ENCODE measurements around the gene TNRC6B.
"Not testable (repeated sequence)": the region's sequence is repeated elsewhere in the genome, so short reads cannot be mapped to it uniquely, and the experiment has no call there.

TNRC6B gene

DNA sequence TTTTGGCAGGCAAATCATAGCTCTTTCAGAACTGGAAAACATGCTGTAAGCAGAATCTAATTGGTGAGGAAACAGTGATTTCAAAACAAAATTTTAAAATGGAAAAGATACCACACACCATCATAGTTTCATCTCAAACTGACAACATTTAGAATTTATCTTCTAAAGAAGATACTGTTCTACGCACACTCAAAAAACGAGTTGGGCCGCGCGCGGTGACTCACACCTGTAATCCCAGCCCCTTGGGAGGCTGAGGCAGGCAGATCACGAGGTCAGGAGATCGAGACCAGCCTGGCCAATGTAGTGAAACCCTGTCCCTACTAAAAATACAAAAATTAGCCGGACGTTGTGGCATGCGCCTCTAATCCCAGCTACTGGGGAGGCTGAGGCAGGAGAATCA is 124.4 kb downstream of the TNRC6B start:
- DNase-seq (ENCODE audit: low read depth in 1 of 2, low spot score in 1 of 2), result no peak
- TF ChIP-seq JUND (IDR thresholded peaks at IDR 0.05; ENCODE audit: low read depth), result no peak
- in situ Hi-C loops (cut with HindIII; ENCODE audit: low pct_unique_long_range_greater_than_20kb, low sequenced_read_pairs), result no loop called here

DNA sequence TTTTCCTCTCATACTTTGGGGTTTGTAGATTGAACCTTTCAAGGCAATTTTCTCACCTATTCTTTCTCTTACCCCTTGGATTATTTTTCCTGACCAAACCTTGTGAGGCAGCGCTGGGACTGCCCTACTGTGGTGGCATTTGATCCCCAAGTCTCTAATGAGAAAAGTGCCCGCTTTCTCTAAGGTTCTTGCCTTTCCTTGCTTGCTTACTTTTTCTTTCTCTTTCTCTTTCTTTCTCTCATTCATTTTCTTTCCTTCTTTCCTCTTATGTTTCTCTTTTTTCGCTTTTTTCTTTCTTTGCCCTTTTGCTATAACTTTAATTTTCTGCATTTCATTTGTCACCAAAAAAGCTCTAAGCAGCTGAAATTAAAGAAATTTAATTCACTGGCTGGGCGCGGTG is 127.9 kb downstream of the TNRC6B start:
- no peak for TF ChIP-seq JUND (IDR thresholded peaks at IDR 0.05; ENCODE audit: low read depth)
- DNase-seq (ENCODE audit: low read depth in 1 of 2, low spot score in 1 of 2), result no peak
- in situ Hi-C loops (cut with HindIII; ENCODE audit: low pct_unique_long_range_greater_than_20kb, low sequenced_read_pairs), result no loop called here

DNA sequence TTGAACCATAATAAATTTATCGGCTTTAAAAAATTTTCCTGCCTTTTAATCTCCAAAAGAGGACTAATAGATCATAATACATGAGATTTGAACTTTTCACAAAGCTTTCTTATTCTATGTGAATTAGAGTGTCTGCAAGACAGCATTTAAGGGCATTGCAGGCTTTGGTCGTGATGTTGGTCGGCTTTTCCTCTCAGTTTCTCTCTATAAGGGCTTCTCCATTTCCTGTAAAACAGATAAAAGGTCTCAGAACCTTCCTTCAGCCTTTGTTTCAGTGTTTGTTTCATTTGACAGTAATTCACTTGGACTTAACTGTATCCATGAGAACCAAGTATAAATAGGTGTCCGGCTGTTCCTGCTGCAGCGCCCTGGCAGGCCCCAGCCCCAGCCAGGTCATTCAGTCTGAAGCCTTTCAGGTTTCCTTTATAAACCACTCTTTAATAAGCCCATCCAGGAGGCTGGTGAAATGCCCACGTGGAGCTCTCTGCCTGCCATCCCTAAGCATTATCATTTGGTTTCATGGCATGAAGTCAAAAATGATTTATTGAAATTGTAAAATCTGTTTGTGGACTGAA is 131.4 kb downstream of the TNRC6B start:
- in situ Hi-C loops (cut with HindIII; ENCODE audit: low pct_unique_long_range_greater_than_20kb, low sequenced_read_pairs), result no loop called here
- no peak for DNase-seq (ENCODE audit: low read depth in 1 of 2, low spot score in 1 of 2)
- no peak for TF ChIP-seq JUND (IDR thresholded peaks at IDR 0.05; ENCODE audit: low read depth)

DNA sequence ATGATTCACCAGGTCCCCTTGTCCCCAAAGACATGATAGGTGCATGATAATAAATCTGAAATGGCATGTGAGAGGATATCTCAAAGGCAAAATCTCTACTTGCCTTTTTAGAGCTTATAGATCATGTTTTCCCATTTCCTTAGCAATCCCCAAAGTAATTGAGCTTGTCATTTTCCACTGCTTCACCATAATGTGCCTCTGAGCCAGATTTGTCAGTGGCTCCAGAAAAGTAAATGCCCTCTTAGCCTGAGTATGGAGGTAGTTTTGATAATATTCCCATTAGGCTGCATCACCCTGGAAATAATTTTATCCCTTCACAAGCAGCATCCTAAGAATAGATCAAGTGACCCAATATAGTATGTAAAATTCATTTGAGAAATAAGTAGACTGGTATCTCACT is 131.9 kb downstream of the TNRC6B start:
- no peak for DNase-seq (ENCODE audit: low read depth in 1 of 2, low spot score in 1 of 2)
- in situ Hi-C loops (cut with HindIII; ENCODE audit: low pct_unique_long_range_greater_than_20kb, low sequenced_read_pairs), result no loop called here
- TF ChIP-seq JUND (IDR thresholded peaks at IDR 0.05; ENCODE audit: low read depth), result no peak

DNA sequence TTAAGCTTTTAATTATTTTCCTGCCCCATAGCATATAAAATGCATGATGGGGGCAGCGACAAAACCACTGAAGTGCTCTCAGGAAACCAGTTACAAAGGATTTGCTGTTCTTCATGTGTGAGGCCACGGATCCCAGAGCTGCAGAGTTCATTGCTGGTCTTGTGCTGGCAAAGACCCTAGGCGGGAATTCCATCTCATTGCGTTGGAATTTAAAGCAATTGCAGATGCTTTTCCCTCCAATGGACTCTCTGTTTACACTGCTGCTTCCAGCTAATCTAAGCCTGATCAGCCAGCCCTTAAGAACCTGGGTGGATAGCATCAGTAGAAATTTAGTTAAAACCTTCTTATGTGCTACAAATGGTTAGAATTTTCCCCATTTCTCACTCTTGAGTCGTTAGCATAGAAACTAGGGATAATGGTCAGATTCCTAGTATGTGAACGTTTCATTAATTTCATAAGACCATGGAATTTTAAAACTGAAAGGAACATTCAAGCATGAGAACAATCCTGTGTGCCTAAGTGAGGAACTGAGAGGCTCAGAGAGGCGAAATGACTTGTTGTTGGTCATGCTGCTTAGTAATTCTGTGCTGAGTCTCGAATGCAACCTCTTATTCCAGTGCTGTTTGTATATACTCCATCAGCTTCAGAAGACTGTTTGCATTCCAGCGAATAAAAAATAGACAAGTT is 132.5 kb downstream of the TNRC6B start:
- TF ChIP-seq JUND (IDR thresholded peaks at IDR 0.05; ENCODE audit: low read depth), result no peak
- in situ Hi-C loops (cut with HindIII; ENCODE audit: low pct_unique_long_range_greater_than_20kb, low sequenced_read_pairs), result no loop called here
- DNase-seq (ENCODE audit: low read depth in 1 of 2, low spot score in 1 of 2), result no peak

DNA sequence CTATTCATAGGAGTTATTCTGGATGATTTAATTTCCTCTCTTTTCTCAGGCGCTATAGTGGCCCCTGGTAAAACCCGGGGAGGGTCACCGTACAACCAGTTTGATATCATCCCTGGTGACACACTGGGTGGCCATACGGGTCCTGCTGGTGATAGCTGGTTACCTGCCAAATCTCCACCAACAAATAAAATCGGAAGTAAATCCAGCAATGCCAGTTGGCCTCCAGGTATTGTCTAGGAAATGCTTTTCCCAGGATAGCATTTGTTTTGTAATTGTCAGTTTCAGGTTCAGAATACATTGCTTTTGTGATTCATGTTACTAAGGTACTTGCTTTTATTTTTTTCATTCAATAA is 133.0 kb downstream of the TNRC6B start:
- in situ Hi-C loops (cut with HindIII; ENCODE audit: low pct_unique_long_range_greater_than_20kb, low sequenced_read_pairs), result no loop called here
- DNase-seq (ENCODE audit: low read depth in 1 of 2, low spot score in 1 of 2), result no peak
- no peak for TF ChIP-seq JUND (IDR thresholded peaks at IDR 0.05; ENCODE audit: low read depth)

DNA sequence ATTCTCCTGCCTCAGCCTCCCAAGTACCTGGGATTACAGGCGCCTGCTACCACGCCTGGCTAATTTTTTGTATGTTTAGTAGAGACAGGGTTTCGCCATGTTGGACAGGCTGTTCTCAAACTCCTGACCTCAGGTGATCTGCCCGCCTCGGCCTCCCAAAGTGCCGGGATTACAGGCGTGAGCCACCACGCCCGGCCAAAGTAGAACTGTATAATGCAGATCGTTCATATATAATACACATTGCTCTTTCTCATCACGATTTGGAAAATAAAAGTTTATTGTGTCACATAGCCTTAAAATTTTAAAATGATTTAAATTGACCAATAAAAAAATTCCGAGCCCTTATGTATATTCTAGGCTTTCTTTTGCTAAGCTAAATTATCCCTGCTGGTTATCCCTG is 133.9 kb downstream of the TNRC6B start:
- in situ Hi-C loops (cut with HindIII; ENCODE audit: low pct_unique_long_range_greater_than_20kb, low sequenced_read_pairs); DNase-seq (ENCODE audit: low read depth in 1 of 2, low spot score in 1 of 2): not testable (repeated sequence)

DNA sequence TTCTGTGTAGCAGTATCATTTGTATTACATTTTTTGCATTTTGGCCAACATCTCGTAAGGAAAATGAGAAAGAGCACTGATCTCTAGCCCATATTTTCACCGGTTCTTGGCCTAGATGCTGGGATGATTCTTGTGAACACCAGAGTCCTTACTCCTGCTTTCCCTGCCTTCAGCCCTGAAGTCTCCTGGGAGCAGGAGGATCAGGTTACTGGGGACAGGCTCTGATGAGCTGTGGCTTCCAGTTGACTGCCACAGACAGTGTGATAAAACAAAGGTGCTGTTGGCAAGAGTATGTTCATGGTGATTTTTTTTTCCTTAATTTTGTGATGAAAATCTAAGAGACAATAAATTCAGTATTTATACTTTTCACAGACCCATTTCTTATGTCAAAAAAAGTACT is 134.3 kb downstream of the TNRC6B start:
- TF ChIP-seq JUND (IDR thresholded peaks at IDR 0.05; ENCODE audit: low read depth), result no peak
- in situ Hi-C loops (cut with HindIII; ENCODE audit: low pct_unique_long_range_greater_than_20kb, low sequenced_read_pairs), result no loop called here
- DNase-seq (ENCODE audit: low read depth in 1 of 2, low spot score in 1 of 2), result no peak

DNA sequence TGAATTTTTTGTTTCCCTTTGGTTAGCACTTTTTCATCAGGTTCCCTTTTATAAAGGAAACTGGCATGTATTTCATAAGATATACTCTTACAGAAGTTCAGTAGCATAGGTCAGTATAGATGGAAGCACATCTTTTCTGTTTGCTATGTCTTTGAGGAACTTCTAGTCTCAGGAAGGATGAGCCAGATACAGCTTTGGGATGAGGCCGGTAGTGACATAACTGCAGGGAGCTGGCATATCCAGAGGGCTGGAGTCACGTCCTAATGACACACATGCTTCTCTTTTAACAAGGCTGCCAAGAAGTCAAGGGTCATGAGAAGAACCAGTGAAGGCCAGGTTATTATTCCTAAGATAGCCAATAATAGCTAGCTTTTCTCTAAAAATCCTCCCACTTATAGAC is 135.3 kb downstream of the TNRC6B start:
- no peak for DNase-seq (ENCODE audit: low read depth in 1 of 2, low spot score in 1 of 2)
- TF ChIP-seq JUND (IDR thresholded peaks at IDR 0.05; ENCODE audit: low read depth), result no peak
- in situ Hi-C loops (cut with HindIII; ENCODE audit: low pct_unique_long_range_greater_than_20kb, low sequenced_read_pairs), result no loop called here

DNA sequence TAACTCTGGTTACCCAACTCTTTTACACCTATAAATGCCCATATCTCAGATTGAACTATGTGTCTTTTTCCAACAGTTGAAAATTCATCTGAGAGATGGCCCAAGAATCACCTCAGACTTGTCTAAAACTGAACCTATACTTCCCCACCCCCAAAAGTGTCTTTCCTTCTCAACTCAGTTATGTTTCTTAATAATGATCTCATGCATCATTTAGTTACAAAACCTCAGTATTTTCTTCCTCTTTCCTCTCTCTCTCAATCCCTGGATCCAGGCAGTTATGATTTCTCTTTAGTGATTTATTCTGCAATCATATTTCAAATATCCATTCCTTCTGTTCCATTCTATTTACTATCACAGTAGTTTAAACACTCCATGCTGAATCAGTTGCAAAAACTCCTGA is 136.3 kb downstream of the TNRC6B start:
- in situ Hi-C loops (cut with HindIII; ENCODE audit: low pct_unique_long_range_greater_than_20kb, low sequenced_read_pairs), result no loop called here
- DNase-seq (ENCODE audit: low read depth in 1 of 2, low spot score in 1 of 2), result no peak
- no peak for TF ChIP-seq JUND (IDR thresholded peaks at IDR 0.05; ENCODE audit: low read depth)

DNA sequence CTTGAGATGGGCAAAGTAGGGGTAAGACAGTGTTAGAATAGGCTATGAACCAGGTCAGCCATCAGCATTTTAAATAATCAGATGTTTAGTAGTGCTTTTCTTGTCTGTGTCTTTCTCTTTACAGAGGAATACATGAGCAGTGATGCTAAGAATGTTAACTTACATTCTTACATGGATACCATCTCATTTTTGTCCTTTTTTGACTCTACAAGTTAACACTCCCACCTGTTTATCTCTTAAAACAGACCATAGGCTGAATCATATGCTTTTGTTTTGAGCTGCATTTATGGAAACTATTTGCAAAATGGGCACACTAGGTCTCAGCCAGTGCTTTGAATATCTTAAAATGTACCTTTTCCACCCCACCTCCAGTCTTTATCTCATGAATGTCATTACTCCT is 143.0 kb downstream of the TNRC6B start:
- no peak for DNase-seq (ENCODE audit: low read depth in 1 of 2, low spot score in 1 of 2)
- in situ Hi-C loops (cut with HindIII; ENCODE audit: low pct_unique_long_range_greater_than_20kb, low sequenced_read_pairs), result no loop called here
- TF ChIP-seq JUND (IDR thresholded peaks at IDR 0.05; ENCODE audit: low read depth), result no peak

DNA sequence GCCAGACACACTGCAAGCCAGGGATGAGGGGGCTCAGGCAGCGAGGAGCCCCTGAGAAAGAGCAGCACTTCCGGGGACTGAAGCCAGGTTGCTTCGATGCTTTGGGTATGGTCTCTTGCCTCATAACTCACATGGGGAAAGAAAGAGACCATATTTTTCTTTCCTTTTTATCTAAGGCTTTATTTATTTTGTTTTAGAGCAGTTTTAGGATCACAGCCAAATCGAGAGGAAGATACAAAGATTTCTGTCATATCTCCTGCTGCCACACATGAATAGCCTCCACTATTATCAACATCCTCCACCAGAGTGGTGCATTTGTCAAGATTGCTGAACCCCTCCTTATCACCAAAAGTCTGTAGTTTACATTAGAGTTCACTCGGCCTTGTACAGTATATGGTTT is 144.3 kb downstream of the TNRC6B start:
- TF ChIP-seq JUND (IDR thresholded peaks at IDR 0.05; ENCODE audit: low read depth), result no peak
- in situ Hi-C loops (cut with HindIII; ENCODE audit: low pct_unique_long_range_greater_than_20kb, low sequenced_read_pairs), result no loop called here
- DNase-seq (ENCODE audit: low read depth in 1 of 2, low spot score in 1 of 2), result no peak

DNA sequence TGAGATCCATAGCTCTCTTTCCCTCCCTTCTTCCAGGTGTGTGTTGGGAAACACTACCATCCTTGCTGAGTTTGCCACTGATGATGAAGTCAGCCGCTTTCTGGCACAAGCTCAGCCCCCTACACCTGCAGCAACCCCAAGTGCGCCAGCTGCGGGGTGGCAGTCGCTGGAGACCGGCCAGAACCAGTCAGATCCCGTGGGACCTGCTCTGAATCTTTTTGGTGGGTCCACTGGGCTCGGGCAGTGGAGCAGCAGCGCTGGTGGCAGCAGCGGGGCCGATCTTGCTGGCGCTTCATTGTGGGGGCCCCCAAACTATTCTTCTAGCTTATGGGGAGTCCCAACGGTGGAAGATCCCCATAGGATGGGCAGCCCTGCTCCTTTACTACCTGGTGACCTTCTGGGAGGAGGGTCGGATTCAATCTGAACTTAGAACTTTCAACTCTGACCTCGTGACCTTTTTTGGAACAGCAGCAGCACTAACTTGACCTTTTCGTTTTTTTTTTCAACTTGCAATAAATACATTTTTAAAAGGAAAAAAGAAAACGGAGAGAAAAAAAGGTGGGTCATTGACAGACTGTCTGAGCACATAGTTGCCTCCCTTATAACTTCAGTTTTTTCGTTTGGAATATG is 145.2 kb downstream of the TNRC6B start:
- in situ Hi-C loops (cut with HindIII; ENCODE audit: low pct_unique_long_range_greater_than_20kb, low sequenced_read_pairs), result no loop called here
- DNase-seq (ENCODE audit: low read depth in 1 of 2, low spot score in 1 of 2), result no peak

More for the DNA sequence above, 145.2 kb downstream of the TNRC6B start:
- no peak for TF ChIP-seq JUND (IDR thresholded peaks at IDR 0.05; ENCODE audit: low read depth)

Measured in T47D (cell line).